K562 (cell line): ENCODE measurements around the gene SAE1. TPM values are rescaled to one million over a fixed set of nuclear protein-coding genes. Genes with fewer than 3 reads are reported as not detected.
A peak's percentile ranks its signal among the peaks of the same experiment; 100 is the strongest.

ENCODE experiments used
- DPF2 ChIP-seq: fragments of 450-650 bp; IDR thresholded peaks from 2 replicates; pipeline ENCODE4 v1.6.1; 2016
- NFE2 ChIP-seq: IDR thresholded peaks from 2 replicates; pipeline ENCODE4 v1.6.1; 2014; ENCODE audit warnings: antibody characterized with exemption, low read depth
- NFE2L1 ChIP-seq: fragments of 450-650 bp; IDR thresholded peaks from 2 replicates; pipeline ENCODE4 v1.6.1; 2016; ENCODE audit warnings: missing genetic modification characterization, low read depth, mild to moderate bottlenecking, missing compliant biosample characterization, moderate library complexity, borderline replicate concordance
- NR2F6 ChIP-seq: fragments of 450-650 bp; formaldehyde crosslinking; IDR thresholded peaks from 2 replicates; pipeline ENCODE4 v1.4.0; 2020; ENCODE audit warnings: mild to moderate bottlenecking
- ZBTB17 ChIP-seq: fragments of 450-650 bp; formaldehyde crosslinking; IDR thresholded peaks from 2 replicates; pipeline ENCODE4 v1.4.0; 2020; ENCODE audit warnings: mild to moderate bottlenecking
- ZNF24 ChIP-seq: fragments of 450-650 bp; IDR thresholded peaks from 2 replicates; pipeline ENCODE4 v1.6.1; 2016
- polyA plus RNA-seq, 8 experiments: library from polyadenylated mRNA; depleted of rRNA in 4 of 8; stranded (reverse) in 5 of 8; unstranded in 3 of 8; fragments of >200 nt; fragmentation: Nextera tagmentation in 2 of 8; fragmentation: Illumina TruSeq in 1 of 8; extraction: Ambion mirVana in 2 of 8; extraction: Trizol in 1 of 8; gene quantifications; 2 replicates each; pipeline versions ENCODE4 v1.2.1 to v1.2.3, GENCODE V29; 2011 to 2014; ENCODE audit warnings: inconsistent platforms in 1 of 8, missing spikeins in 1 of 8
- total RNA-seq, 7 experiments: library from RNA; depleted of rRNA in 6 of 7; stranded (reverse); fragments of >200 nt in 6 of 7; fragmentation: Illumina TruSeq in 2 of 7; extraction: Trizol in 2 of 7; gene quantifications; 2 replicates each; pipeline versions ENCODE4 v1.2.1 to v1.2.3, GENCODE V29; 2011 to 2021; ENCODE audit warnings: low replicate concordance in 1 of 7
- TF ChIP-seq, protein P1 (sequence below): fragments of 450-650 bp; conservative IDR thresholded peaks from 2 replicates; pipeline ENCODE4 v1.6.1; 2016; ENCODE audit warnings: missing genetic modification characterization, low read depth, mild to moderate bottlenecking, control low read depth, missing compliant biosample characterization
- TF ChIP-seq, protein P2 (sequence below): fragments of 450-650 bp; IDR thresholded peaks from 2 replicates; pipeline ENCODE4 v1.6.1; 2016; ENCODE audit warnings: low read depth
- TF ChIP-seq, protein P3 (sequence below): sonication (generic); formaldehyde crosslinking; IDR thresholded peaks from 2 replicates; pipeline ENCODE4 v1.8.0; 2022; ENCODE audit warnings: mild to moderate bottlenecking, missing genetic modification reagents
- TF ChIP-seq, protein P4 (sequence below), 2 experiments: fragments of 450-650 bp; IDR thresholded peaks; 2 replicates each; pipeline ENCODE4 v1.6.1; 2018; ENCODE audit warnings: mild to moderate bottlenecking in 2 of 2, low read depth in 1 of 2; ENCODE audit not compliant: partially characterized antibody in 2 of 2

Gene SAE1
- total and polyA plus RNA-seq, 9 of the 15 experiments (the other 6 are each of a cell fraction or from before 2014, with no cell fraction given): 82.8 to 299 (median 217) TPM

DNA sequence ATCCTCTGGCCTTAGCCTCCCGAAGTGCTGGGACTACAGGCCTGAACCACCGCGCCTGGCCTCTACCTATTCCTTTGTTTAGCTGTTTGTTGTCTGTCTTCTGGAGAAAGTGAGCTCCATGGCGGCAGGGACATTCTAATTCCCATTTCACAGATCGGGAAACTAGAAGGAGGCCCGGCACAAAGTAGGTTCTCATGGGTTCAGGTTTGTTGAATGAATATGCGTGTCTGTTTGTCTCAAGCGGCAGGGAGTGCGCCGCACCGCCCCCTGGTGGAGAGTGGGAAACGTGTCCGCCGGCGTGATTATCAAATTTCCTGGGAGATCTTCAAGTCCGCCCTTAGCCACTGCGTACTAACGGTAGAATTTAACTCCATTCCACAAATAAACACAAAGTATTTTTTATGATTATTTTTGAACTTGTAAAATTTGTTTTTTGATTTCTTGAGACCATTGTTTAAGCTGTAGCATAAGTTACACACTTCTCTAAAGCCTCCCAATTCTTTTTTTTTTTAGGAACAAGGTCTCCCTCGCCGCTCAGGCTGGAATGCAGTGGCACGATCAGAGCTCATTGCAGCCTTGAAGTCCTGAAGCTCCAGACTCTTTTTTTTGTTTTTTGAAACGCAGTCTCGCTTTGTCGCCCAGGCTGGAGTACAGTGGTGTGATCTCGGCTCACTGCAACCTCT, 116.8 kb downstream of the SAE1 start (continued):
- TF ChIP-seq, protein P1, sequence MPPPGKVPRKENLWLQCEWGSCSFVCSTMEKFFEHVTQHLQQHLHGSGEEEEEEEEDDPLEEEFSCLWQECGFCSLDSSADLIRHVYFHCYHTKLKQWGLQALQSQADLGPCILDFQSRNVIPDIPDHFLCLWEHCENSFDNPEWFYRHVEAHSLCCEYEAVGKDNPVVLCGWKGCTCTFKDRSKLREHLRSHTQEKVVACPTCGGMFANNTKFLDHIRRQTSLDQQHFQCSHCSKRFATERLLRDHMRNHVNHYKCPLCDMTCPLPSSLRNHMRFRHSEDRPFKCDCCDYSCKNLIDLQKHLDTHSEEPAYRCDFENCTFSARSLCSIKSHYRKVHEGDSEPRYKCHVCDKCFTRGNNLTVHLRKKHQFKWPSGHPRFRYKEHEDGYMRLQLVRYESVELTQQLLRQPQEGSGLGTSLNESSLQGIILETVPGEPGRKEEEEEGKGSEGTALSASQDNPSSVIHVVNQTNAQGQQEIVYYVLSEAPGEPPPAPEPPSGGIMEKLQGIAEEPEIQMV (tag): no peak
- TF ChIP-seq, protein P2, sequence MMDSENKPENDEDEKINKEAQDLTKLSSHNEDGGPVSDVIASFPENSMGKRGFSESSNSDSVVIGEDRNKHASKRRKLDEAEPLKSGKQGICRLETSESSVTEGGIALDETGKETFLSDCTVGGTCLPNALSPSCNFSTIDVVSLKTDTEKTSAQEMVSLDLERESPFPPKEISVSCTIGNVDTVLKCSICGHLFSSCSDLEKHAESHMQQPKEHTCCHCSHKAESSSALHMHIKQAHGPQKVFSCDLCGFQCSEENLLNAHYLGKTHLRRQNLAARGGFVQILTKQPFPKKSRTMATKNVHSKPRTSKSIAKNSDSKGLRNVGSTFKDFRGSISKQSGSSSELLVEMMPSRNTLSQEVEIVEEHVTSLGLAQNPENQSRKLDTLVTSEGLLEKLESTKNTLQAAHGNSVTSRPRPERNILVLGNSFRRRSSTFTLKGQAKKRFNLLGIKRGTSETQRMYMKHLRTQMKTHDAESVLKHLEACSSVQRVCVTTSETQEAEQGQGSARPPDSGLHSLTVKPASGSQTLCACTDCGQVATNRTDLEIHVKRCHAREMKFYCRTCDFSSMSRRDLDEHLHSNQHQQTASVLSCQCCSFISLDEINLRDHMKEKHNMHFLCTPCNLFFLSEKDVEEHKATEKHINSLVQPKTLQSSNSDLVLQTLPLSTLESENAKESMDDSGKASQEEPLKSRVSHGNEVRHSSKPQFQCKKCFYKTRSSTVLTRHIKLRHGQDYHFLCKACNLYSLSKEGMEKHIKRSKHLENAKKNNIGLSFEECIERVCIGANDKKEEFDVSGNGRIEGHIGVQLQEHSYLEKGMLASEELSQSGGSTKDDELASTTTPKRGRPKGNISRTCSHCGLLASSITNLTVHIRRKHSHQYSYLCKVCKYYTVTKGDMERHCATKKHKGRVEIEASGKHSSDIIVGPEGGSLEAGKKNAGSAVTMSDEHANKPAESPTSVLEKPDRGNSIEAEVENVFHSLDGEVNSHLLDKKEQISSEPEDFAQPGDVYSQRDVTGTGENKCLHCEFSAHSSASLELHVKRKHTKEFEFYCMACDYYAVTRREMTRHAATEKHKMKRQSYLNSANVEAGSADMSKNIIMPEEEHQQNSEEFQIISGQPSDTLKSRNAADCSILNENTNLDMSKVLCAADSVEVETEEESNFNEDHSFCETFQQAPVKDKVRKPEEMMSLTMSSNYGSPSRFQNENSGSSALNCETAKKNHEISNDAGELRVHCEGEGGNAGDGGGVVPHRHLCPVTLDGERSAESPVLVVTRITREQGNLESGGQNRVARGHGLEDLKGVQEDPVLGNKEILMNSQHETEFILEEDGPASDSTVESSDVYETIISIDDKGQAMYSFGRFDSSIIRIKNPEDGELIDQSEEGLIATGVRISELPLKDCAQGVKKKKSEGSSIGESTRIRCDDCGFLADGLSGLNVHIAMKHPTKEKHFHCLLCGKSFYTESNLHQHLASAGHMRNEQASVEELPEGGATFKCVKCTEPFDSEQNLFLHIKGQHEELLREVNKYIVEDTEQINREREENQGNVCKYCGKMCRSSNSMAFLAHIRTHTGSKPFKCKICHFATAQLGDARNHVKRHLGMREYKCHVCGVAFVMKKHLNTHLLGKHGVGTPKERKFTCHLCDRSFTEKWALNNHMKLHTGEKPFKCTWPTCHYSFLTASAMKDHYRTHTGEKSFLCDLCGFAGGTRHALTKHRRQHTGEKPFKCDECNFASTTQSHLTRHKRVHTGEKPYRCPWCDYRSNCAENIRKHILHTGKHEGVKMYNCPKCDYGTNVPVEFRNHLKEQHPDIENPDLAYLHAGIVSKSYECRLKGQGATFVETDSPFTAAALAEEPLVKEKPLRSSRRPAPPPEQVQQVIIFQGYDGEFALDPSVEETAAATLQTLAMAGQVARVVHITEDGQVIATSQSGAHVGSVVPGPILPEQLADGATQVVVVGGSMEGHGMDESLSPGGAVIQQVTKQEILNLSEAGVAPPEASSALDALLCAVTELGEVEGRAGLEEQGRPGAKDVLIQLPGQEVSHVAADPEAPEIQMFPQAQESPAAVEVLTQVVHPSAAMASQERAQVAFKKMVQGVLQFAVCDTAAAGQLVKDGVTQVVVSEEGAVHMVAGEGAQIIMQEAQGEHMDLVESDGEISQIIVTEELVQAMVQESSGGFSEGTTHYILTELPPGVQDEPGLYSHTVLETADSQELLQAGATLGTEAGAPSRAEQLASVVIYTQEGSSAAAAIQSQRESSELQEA: no peak
- TF ChIP-seq ZNF24: peak; percentile 48; the same call in 1 of the 2 replicates
- no peak for TF ChIP-seq NFE2L1 (tag)
- TF ChIP-seq, protein P3, sequence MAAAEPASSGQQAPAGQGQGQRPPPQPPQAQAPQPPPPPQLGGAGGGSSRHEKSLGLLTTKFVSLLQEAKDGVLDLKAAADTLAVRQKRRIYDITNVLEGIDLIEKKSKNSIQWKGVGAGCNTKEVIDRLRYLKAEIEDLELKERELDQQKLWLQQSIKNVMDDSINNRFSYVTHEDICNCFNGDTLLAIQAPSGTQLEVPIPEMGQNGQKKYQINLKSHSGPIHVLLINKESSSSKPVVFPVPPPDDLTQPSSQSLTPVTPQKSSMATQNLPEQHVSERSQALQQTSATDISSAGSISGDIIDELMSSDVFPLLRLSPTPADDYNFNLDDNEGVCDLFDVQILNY (CRISPR knock-in tag): no peak
- no peak for TF ChIP-seq NR2F6 (CRISPR knock-in tag)
- TF ChIP-seq ZBTB17: no peak
- TF ChIP-seq, protein P4, sequence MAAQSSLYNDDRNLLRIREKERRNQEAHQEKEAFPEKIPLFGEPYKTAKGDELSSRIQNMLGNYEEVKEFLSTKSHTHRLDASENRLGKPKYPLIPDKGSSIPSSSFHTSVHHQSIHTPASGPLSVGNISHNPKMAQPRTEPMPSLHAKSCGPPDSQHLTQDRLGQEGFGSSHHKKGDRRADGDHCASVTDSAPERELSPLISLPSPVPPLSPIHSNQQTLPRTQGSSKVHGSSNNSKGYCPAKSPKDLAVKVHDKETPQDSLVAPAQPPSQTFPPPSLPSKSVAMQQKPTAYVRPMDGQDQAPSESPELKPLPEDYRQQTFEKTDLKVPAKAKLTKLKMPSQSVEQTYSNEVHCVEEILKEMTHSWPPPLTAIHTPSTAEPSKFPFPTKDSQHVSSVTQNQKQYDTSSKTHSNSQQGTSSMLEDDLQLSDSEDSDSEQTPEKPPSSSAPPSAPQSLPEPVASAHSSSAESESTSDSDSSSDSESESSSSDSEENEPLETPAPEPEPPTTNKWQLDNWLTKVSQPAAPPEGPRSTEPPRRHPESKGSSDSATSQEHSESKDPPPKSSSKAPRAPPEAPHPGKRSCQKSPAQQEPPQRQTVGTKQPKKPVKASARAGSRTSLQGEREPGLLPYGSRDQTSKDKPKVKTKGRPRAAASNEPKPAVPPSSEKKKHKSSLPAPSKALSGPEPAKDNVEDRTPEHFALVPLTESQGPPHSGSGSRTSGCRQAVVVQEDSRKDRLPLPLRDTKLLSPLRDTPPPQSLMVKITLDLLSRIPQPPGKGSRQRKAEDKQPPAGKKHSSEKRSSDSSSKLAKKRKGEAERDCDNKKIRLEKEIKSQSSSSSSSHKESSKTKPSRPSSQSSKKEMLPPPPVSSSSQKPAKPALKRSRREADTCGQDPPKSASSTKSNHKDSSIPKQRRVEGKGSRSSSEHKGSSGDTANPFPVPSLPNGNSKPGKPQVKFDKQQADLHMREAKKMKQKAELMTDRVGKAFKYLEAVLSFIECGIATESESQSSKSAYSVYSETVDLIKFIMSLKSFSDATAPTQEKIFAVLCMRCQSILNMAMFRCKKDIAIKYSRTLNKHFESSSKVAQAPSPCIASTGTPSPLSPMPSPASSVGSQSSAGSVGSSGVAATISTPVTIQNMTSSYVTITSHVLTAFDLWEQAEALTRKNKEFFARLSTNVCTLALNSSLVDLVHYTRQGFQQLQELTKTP (IDR thresholded peaks at IDR 0.05; ENCODE audit: low read depth in 1 of 2, partially characterized antibody in 2 of 2): no peak
- TF ChIP-seq NFE2: peak; percentile 13; the same call in 1 of the 2 replicates
- TF ChIP-seq DPF2: peak; percentile 47; the same call in 1 of the 2 replicates
